HG03159 (cell line): ENCODE data around the gene C2CD4A.
"Not testable (repeated sequence)": the region's sequence is repeated elsewhere in the genome, so short reads cannot be mapped to it uniquely, and the experiment has no call there.

ENCODE experiments used
- ATAC-seq: cut with Tn5 transposase; IDR thresholded peaks from one replicate; pipeline ENCODE4 v1.9.1; 2021; ENCODE audit warnings: mild to moderate bottlenecking, moderate library complexity; ENCODE audit not compliant: unreplicated experiment

The C2CD4A gene

GRCh38 chr15:62066663-62067447 lies at the start of gene C2CD4A:
Gene C2CD4A, plus strand, starts transcription at chr15:62066977. Its CDS starts 637 bp downstream, at chr15:62067614.
- ATAC-seq, result no peak

- ATAC-seq, result no peak
Observed at GRCh38 chr15:62020576-62021160, 46.1 kb upstream of the C2CD4A start.

- ATAC-seq, result no peak
Observed at GRCh38 chr15:62021991-62022600, 44.7 kb upstream of the C2CD4A start.

GRCh38 chr15:62026487-62027262 lies 40.1 kb upstream of the C2CD4A start:
- ATAC-seq, result no peak

- ATAC-seq, result no peak
Observed at GRCh38 chr15:62027263-62027565, 39.6 kb upstream of the C2CD4A start.

GRCh38 chr15:62027916-62028315 lies 38.9 kb upstream of the C2CD4A start:
- no peak for ATAC-seq

GRCh38 chr15:62035256-62035924 lies 31.4 kb upstream of the C2CD4A start:
- ATAC-seq, result no peak

GRCh38 chr15:62046078-62046743 lies 20.6 kb upstream of the C2CD4A start:
- no peak for ATAC-seq

- ATAC-seq, result no peak
Observed at GRCh38 chr15:62047282-62047827, 19.4 kb upstream of the C2CD4A start.

- not testable (repeated sequence) for ATAC-seq
Observed at GRCh38 chr15:62048254-62048653, 18.5 kb upstream of the C2CD4A start.

- no peak for ATAC-seq
Observed at GRCh38 chr15:62050115-62050514, 16.7 kb upstream of the C2CD4A start.

- no peak for ATAC-seq
Observed at GRCh38 chr15:62051166-62051565, 15.6 kb upstream of the C2CD4A start.

GRCh38 chr15:62052713-62053112 lies 14.1 kb upstream of the C2CD4A start:
- ATAC-seq, result no peak

GRCh38 chr15:62053439-62054085 lies 13.2 kb upstream of the C2CD4A start:
- no peak for ATAC-seq

- no peak for ATAC-seq
Observed at GRCh38 chr15:62054979-62055378, 11.8 kb upstream of the C2CD4A start.

- ATAC-seq, result no peak
Observed at GRCh38 chr15:62057341-62057980, 9.3 kb upstream of the C2CD4A start.

GRCh38 chr15:62058327-62059028 lies 8.3 kb upstream of the C2CD4A start:
- no peak for ATAC-seq

GRCh38 chr15:62059108-62059815 lies 7.5 kb upstream of the C2CD4A start:
- ATAC-seq, result no peak
